Measurements from ENCODE around the gene CACNA1B.

- TF ChIP-seq POLR2A (IDR thresholded peaks at IDR 0.05) (no peak), CTCF (IDR thresholded peaks at IDR 0.05) (no peak), POLR2AphosphoS5 (IDR thresholded peaks at IDR 0.05) (no peak), EP300 (IDR thresholded peaks at IDR 0.05) (no peak)
These were observed 196.9 kb downstream of the CACNA1B start for GRCh38 chr9:138074516-138074915.

Measured in upper lobe of left lung (tissue), 4 donors.